GM12892 (cell line): Measurements from ENCODE around the gene MCM7.

Experiments used
- DNase-seq: peaks from one replicate; pipeline ENCODE4 v3.0.0; 2011; ENCODE audit not compliant: insufficient read length
- FAIRE-seq: peaks from 2 replicates; lab custom pipeline; 2011; peaks lifted over from hg19 to GRCh38; lab: Jason Lieb, UNC
- POLR2A ChIP-seq: IDR thresholded peaks from 2 replicates; pipeline ENCODE4 v1.6.1; 2011; ENCODE audit warnings: low read depth, low read length, control low read depth
- POLR2AphosphoS5 ChIP-seq: IDR thresholded peaks from 2 replicates; pipeline ENCODE4 v1.6.1; 2011; ENCODE audit warnings: low read depth, low read length, control low read depth
- TAF1 ChIP-seq: IDR thresholded peaks from 2 replicates; pipeline ENCODE4 v1.6.1; 2011; ENCODE audit warnings: low read depth, mild to moderate bottlenecking, control low read depth, low read length, borderline replicate concordance

Gene MCM7

GRCh38 chr7:100090527-100091410, 10.4 kb downstream of the MCM7 start:
- FAIRE-seq (no peak), DNase-seq (no peak)
- TF ChIP-seq TAF1 = no peak
- TF ChIP-seq POLR2AphosphoS5 = no peak
- TF ChIP-seq POLR2A = no peak; the same call in 1 of the 2 replicates

GRCh38 chr7:100089458-100090196, 11.6 kb downstream of the MCM7 start:
- FAIRE-seq = no peak
- no peak for TF ChIP-seq POLR2A
- no peak for TF ChIP-seq POLR2AphosphoS5
- TF ChIP-seq TAF1 = no peak

DNA sequence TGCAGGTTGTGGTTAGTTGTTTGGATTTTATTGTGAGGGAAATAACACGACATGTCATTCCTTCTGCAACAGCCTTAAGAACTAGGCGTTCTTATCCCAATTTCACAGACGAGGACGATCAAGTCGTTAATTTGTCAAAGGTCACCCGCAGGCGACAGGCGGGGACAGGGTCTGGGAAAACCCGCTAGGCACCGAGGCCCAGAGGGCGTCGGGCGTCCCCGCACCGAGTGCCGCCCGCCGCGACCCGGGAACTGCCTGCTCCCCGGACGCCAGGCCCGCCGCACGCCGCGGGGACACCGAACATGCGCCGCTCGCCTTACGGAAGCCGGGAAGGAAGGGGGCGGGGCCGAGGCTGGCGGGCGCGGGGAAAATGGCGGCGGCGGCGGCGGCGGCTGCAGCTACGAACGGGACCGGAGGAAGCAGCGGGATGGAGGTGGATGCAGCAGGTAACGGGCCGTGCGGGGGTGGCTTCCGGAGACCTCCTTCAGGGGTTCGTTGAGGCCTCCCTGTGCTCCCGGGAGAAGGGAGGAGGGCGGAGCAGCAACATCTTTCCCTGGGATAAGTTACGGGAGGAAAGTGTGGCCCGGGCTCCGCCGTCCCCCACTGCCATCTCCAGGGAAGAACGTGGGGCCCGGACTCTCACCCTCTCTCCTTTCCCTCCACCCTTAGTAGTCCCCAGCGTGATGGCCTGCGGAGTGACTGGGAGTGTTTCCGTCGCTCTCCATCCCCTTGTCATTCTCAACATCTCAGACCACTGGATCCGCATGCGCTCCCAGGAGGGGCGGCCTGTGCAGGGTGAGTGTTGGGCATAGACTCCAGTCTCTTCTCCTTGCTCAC, 12.4 kb downstream of the MCM7 start, which contains the start of gene COPS6:
COPS6 (plus strand) TSS at position 349 of the 837 bp plus-strand sequence; CDS start at position 371, 22 bp downstream.
- TF ChIP-seq TAF1 = peak; percentile 64
- TF ChIP-seq POLR2AphosphoS5 = peak; percentile 41; the same call in 1 of the 2 replicates
- peak; percentile 92; the same call in 1 of the 2 replicates for TF ChIP-seq POLR2A
- DNase-seq (peak; percentile 91), FAIRE-seq (peak; percentile 98)

More at GRCh38 chr7:100089458-100090196, 11.6 kb downstream of the MCM7 start:
- no peak for DNase-seq

- no peak for DNase-seq
- TF ChIP-seq POLR2A = no peak
- TF ChIP-seq TAF1 = no peak
- no peak for TF ChIP-seq POLR2AphosphoS5
- no peak for FAIRE-seq
Measured at GRCh38 chr7:100088095-100088620, 13.0 kb downstream of the MCM7 start.

GRCh38 chr7:100087055-100087750, 14.0 kb downstream of the MCM7 start:
- DNase-seq (no peak), FAIRE-seq (no peak)
- TF ChIP-seq TAF1 (no peak), POLR2A (no peak), POLR2AphosphoS5 (no peak)

DNA sequence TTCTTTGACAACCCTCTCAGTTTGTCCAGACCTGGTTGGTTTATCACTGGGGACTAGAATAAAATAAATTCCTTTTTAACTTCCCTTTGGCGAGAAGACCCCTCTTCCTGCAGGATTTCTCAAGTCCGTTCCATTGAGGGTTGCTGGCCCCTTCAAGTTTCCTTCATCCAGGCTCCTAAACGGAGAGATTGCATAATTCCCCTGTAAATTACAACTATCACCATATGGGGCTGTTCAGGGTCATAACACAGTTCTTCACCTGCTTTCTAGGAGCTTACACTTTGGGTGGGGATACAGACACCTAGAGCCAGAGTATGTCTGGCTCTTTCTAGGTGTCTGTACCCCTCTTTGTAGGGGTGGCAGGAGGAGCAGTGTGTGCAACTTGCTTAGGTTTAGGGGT, 15.7 kb downstream of the MCM7 start:
- FAIRE-seq (no peak), DNase-seq (no peak)

GRCh38 chr7:100082978-100083377, 18.2 kb downstream of the MCM7 start:
- no peak for DNase-seq
- TF ChIP-seq TAF1 (no peak), POLR2A (no peak), POLR2AphosphoS5 (no peak)
- no peak for FAIRE-seq

More for the DNA sequence above, 15.7 kb downstream of the MCM7 start:
- TF ChIP-seq POLR2AphosphoS5 (no peak), TAF1 (no peak), POLR2A (no peak)

- TF ChIP-seq TAF1 (peak; percentile 70; the same call in 1 of the 2 replicates), POLR2A (peak; percentile 95), POLR2AphosphoS5 (peak; percentile 94)
- DNase-seq (peak; percentile 89), FAIRE-seq (peak; percentile 99)
Measured at GRCh38 chr7:100081535-100082102, 19.6 kb downstream of the MCM7 start, which contains the start of gene ZNF3. Gene ZNF3, minus strand, starts transcription at chr7:100081723. Its CDS starts 4,366 bp downstream, at chr7:100077357.

DNA sequence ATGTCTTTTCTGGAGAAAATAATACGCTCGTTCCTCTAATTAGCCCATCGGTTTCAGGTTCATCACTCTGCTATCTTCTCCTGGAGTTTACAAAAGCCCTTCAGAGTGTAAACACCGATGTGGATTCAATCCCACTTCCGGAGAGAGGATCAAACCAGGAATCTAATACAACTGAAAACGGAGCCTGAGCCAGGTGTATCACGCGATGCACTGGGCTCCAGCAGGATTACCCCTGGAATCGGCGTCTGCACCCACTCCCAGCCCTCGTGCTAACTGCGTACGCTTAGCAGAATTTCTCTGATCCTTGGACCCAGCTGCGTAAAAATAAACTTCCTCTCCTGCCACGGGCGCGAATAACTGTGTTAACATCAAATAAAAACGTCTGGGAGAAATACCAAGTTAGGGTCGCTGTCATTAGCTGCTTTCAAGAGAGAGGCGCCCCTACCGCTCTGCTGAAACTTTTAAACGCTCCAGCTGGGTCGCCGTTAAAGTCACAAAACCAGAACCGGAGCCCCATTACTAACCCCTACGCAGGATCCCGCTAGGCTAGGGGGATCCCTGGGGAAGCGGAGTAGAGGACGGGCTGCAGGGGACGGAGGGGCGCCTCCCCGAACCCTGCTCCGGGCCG, 20.2 kb downstream of the MCM7 start:
- no peak for FAIRE-seq
- no peak for DNase-seq

More for the DNA sequence above, 20.2 kb downstream of the MCM7 start:
- TF ChIP-seq POLR2A = no peak
- no peak for TF ChIP-seq POLR2AphosphoS5
- TF ChIP-seq TAF1 = no peak
